SK-N-SH (cell line): ENCODE measurements around the gene GMPPB. TPM values are rescaled to one million over a fixed set of nuclear protein-coding genes. Genes with fewer than 3 reads are reported as not detected.

Experiments
- CTCF ChIA-PET: fragments of 300-600, 350-600 bp; formaldehyde crosslinking; extraction: SDS; loops from one replicate; lab custom pipeline; 2021; lab: Yijun Ruan, JAX
- POLR2A ChIA-PET: fragments of 350-600 bp; sonication (Branson Sonifier 250); formaldehyde crosslinking; extraction: SDS; loops from one replicate; lab custom pipeline; 2020; ENCODE audit warnings: antibody characterized with exemption, inconsistent platforms; lab: Yijun Ruan, JAX
- DNase-seq: peaks from one replicate; pipeline ENCODE4 v3.0.0; 2012
- H2AFZ ChIP-seq: fragments of 200-600 bp; sonication (generic); 2 replicates; pipeline ENCODE4 v1.8.1; 2016; ENCODE audit warnings: antibody characterized with exemption, mild to moderate bottlenecking, low read depth
- H3F3A ChIP-seq: fragments of 200-600 bp; sonication (generic); replicated peaks from 2 replicates; pipeline ENCODE3; 2016; ENCODE audit warnings: antibody characterized with exemption, mild to moderate bottlenecking; ENCODE audit not compliant: insufficient read depth
- H3K27ac ChIP-seq, 2 experiments: fragments of 200-500 bp in 1 of 2; fragments of 200-600 bp in 1 of 2; sonication (Bioruptor generic) in 1 of 2; sonication (generic), shearing (Covaris generic) in 1 of 2; 2 replicates each; pipeline versions ENCODE4 v1.5.1 to v1.6.1; 2014 to 2016; ENCODE audit warnings: low read depth in 2 of 2, inconsistent platforms in 1 of 2, low read length in 1 of 2, mild to moderate bottlenecking in 1 of 2, mixed read lengths in 1 of 2
- H3K27me3 ChIP-seq: fragments of 200-600 bp; sonication (generic), shearing (Covaris generic); 2 replicates; pipeline ENCODE4 v1.6.1; 2016; ENCODE audit warnings: mixed run types; ENCODE audit not compliant: insufficient read depth
- H3K36me3 ChIP-seq, 2 experiments: fragments of 200-500 bp in 1 of 2; fragments of 200-600 bp in 1 of 2; sonication (Bioruptor generic) in 1 of 2; sonication (generic) in 1 of 2; replicated peaks in 1 of 2; 2 replicates each; pipeline versions ENCODE3 to v1.5.1; 2014 to 2016; ENCODE audit warnings: low read length in 1 of 2, mild to moderate bottlenecking in 1 of 2; ENCODE audit not compliant: insufficient read depth in 2 of 2, control insufficient read depth in 1 of 2
- H3K4me1 ChIP-seq, 2 experiments: fragments of 200-500 bp in 1 of 2; fragments of 200-600 bp in 1 of 2; sonication (Bioruptor generic) in 1 of 2; sonication (generic), shearing (Covaris generic) in 1 of 2; 2 replicates each; pipeline versions ENCODE4 v1.5.1 to v1.6.1; 2014 to 2016; ENCODE audit warnings: low read depth in 1 of 2, low read length in 1 of 2, mixed run types in 1 of 2; ENCODE audit not compliant: insufficient read depth in 2 of 2, control insufficient read depth in 1 of 2
- H3K4me2 ChIP-seq: fragments of 200-600 bp; sonication (generic), shearing (Covaris generic); 2 replicates; pipeline ENCODE4 v1.6.1; 2017; ENCODE audit warnings: mixed run types
- H3K4me3 ChIP-seq, 2 experiments: fragments of 200-500 bp in 1 of 2; fragments of 200-600 bp in 1 of 2; sonication (Bioruptor generic) in 1 of 2; sonication (generic), shearing (Covaris generic) in 1 of 2; 2 replicates each; pipeline versions ENCODE4 v1.5.1 to v1.8.1; 2014 to 2016; ENCODE audit warnings: low read depth in 2 of 2, inconsistent platforms in 1 of 2, low read length in 1 of 2, mild to moderate bottlenecking in 1 of 2, mixed read lengths in 1 of 2, moderate library complexity in 1 of 2
- H3K79me2 ChIP-seq: fragments of 200-600 bp; sonication (generic); 2 replicates; pipeline ENCODE4 v1.8.1; 2017; ENCODE audit warnings: mild to moderate bottlenecking; ENCODE audit not compliant: insufficient read depth
- H3K9ac ChIP-seq: fragments of 200-600 bp; sonication (generic); 2 replicates; pipeline ENCODE4 v1.6.1; 2017; ENCODE audit warnings: mixed run types
- H3K9me2 ChIP-seq: fragments of 200-600 bp; sonication (generic); 2 replicates; pipeline ENCODE4 v1.6.1; 2017; ENCODE audit warnings: mixed run types
- H3K9me3 ChIP-seq: fragments of 200-600 bp; sonication (generic); 2 replicates; pipeline ENCODE4 v1.6.1; 2017; ENCODE audit warnings: mixed run types, mild to moderate bottlenecking, moderate library complexity
- H4K20me1 ChIP-seq: fragments of 200-600 bp; sonication (generic); 2 replicates; pipeline ENCODE4 v1.6.1; 2017; ENCODE audit warnings: mild to moderate bottlenecking, mixed run types; ENCODE audit not compliant: insufficient read depth
- CHD2 ChIP-seq: fragments of 150-350 bp; IDR thresholded peaks from 2 replicates; pipeline ENCODE4 v1.6.1; 2018; ENCODE audit warnings: low read length; ENCODE audit not compliant: partially characterized antibody
- CTCF ChIP-seq: fragments of 200-600 bp; sonication (generic); IDR thresholded peaks from 2 replicates; pipeline ENCODE4 v1.6.1; 2017; ENCODE audit warnings: antibody characterized with exemption, mild to moderate bottlenecking, moderate library complexity
- EP300 ChIP-seq, 2 experiments: IDR thresholded peaks; 2 replicates each; pipeline versions ENCODE4 v1.4.0 to v1.6.1; 2012; ENCODE audit warnings: borderline replicate concordance in 1 of 2, low read depth in 1 of 2, low read length in 1 of 2
- EZH2phosphoT487 ChIP-seq: fragments of 200-600 bp; sonication (generic); IDR thresholded peaks from 2 replicates; pipeline ENCODE4 v1.6.1; 2017; ENCODE audit warnings: low read depth, mixed run types, mild to moderate bottlenecking, antibody characterized with exemption, moderate library complexity, borderline replicate concordance
- FOXM1 ChIP-seq: IDR thresholded peaks from 2 replicates; pipeline ENCODE4 v1.4.0; 2012; ENCODE audit warnings: low read depth, mild to moderate bottlenecking
- GATA2 ChIP-seq: sonication (generic); formaldehyde crosslinking; IDR thresholded peaks from 2 replicates; pipeline ENCODE4 v1.5.0; 2020; ENCODE audit warnings: mild to moderate bottlenecking, missing genetic modification reagents
- JUND ChIP-seq: IDR thresholded peaks from 2 replicates; pipeline ENCODE4 v1.4.0; 2012
- NFIC ChIP-seq: IDR thresholded peaks from 2 replicates; pipeline ENCODE4 v1.4.0; 2012; ENCODE audit warnings: borderline replicate concordance
- NRF1 ChIP-seq: IDR thresholded peaks from 2 replicates; pipeline ENCODE4 v1.6.1; 2012; ENCODE audit warnings: low read depth, mild to moderate bottlenecking, low read length
- RCOR1 ChIP-seq: fragments of 150-350 bp; IDR thresholded peaks from 2 replicates; pipeline ENCODE4 v1.6.1; 2017; ENCODE audit warnings: antibody characterized with exemption, low read length
- TAF1 ChIP-seq: IDR thresholded peaks from 2 replicates; pipeline ENCODE4 v1.6.1; 2012; ENCODE audit warnings: low read depth, mild to moderate bottlenecking, low read length, moderate library complexity, borderline replicate concordance
- TCF12 ChIP-seq: IDR thresholded peaks from 2 replicates; pipeline ENCODE4 v1.4.0; 2012
- USF2 ChIP-seq: fragments of 150-350 bp; IDR thresholded peaks from 2 replicates; pipeline ENCODE4 v1.6.1; 2017; ENCODE audit warnings: antibody characterized with exemption, low read length, low read depth, borderline replicate concordance
- YY1 ChIP-seq: IDR thresholded peaks from 2 replicates; pipeline ENCODE4 v1.4.0; 2012; ENCODE audit warnings: low read depth, mild to moderate bottlenecking
- ZBTB33 ChIP-seq: IDR thresholded peaks from 2 replicates; pipeline ENCODE4 v1.4.0; 2012; ENCODE audit warnings: low read depth, borderline replicate concordance
- WGBS: methylation state at CpG from one replicate; pipeline ENCODE4 v1.1.6; 2017; ENCODE audit warnings: low lambda C conversion rate; 5-methylcytosine and 5-hydroxymethylcytosine counted together
- polyA plus RNA-seq, 3 experiments: library from polyadenylated mRNA; depleted of rRNA; stranded (reverse); fragments of >200 nt; gene quantifications; 2 replicates each; pipeline ENCODE4 v1.2.3, GENCODE V29; 2012

Gene GMPPB
- polyA plus RNA-seq, 1 of the 3 experiments (the other 2 are of a cell fraction), result 25.1 TPM

GRCh38 chr3:49734752-49735151 lies 11.0 kb upstream of the GMPPB start:
- Histone ChIP-seq H2AFZ (no peak overlapping the region), H4K20me1 (peaks cover 3% of the 10 kb centered on the region; the same call in 1 of the 2 replicates), H3K36me3 (peaks cover 37 to 59% of the 10 kb centered on the region in 2 experiments), H3K27ac (no peak overlapping the region), H3K4me3 (no peak overlapping the region), H3K27me3 (no peaks in the 10 kb centered on the region), H3K9ac (no peak overlapping the region), H3K79me2 (peaks cover 15% of the 10 kb centered on the region; the same call in 1 of the 2 replicates), H3K9me3 (no peaks in the 10 kb centered on the region), H3K4me2 (no peak overlapping the region), H3K9me2 (no peaks in the 10 kb centered on the region), H3F3A (peaks cover 5% of the 10 kb centered on the region), H3K4me1 (no peaks in the 10 kb centered on the region)
- WGBS, result 98% methylated on average over 6 of the region's 6 CpGs
- TF ChIP-seq CTCF (no peak), EZH2phosphoT487 (no peak), JUND (no peak), NRF1 (no peak), GATA2 (CRISPR knock-in tag) (no peak), USF2 (no peak), ZBTB33 (no peak), TAF1 (no peak), RCOR1 (no peak), CHD2 (no peak), YY1 (no peak), FOXM1 (no peak), NFIC (no peak), TCF12 (no peak), EP300 (IDR thresholded peaks at IDR 0.05; ENCODE audit: borderline replicate concordance in 1 of 2, low read depth in 1 of 2, low read length in 1 of 2) (no peak)
- POLR2A ChIA-PET, result interaction anchor here (0.6 kb wide), 1 partner anchor 316 kb away, joined by 3 read pairs; no protein-coding TSS in a partner anchor
- CTCF ChIA-PET, result interaction anchor here (0.6 kb wide), 1 partner anchor 227 kb away, joined by 4 read pairs; no protein-coding TSS in a partner anchor
- no peak for DNase-seq
